T-helper 2 cell treated with Interferon-gamma antibody and Interleukin-4, amounts not matched to agents 100 ng/mL and 5 ng/mL, for 36 hours (primary cell): Measurements from ENCODE around the gene CD22. TPM values are rescaled to one million over a fixed set of nuclear protein-coding genes. Genes with fewer than 3 reads are reported as not detected.

Experiments used
- intact Hi-C: fragments of 100-400 bp; cut with micrococcal nuclease; formaldehyde crosslinking; loops from one replicate; pipeline ENCODE4 v1.15.1; 2023
- total RNA-seq: library from RNA; stranded (reverse); gene quantifications from 2 replicates; pipeline ENCODE4 v1.2.3, GENCODE V29; 2022

CD22 gene
- total RNA-seq, 1 donor from 2014 or later, result 0.70 TPM

DNA sequence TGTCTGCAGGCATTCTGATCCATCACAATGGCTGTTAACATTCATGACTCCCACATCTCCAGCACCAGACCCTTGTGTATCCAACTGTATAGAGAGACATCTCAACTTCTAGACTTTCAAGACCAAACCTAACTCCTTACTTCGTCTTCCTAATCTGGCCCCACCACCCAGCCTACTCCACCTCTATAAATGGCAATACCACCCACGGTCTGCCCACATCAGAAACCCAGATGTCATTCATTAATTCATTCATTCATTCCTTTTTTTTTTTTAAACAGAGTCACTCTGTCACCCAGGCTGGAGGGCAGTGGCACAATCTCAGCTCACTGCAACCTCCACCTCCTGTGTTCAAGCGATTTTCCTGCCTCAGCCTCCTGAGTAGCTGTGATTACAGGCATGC, 52.3 kb downstream of the CD22 start:
- intact Hi-C loops, result no loop called here

DNA sequence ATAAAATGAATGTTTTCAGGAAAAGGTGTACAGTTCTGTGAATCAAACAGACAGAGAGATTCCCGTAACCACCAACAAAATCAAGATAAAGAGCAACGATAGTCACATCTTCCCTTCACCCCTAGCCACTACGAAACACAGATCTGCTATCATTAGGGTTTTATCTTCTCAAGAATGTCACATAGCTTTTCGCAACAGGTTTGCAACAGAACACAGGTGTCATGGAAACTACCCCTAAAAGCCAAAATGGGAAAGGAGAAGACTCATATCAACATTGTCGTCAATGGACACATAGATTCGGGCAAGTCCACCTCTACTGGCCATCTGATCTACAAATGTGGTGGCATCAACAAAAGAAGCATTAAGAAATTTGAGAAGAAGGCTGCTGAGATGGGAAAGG, 52.9 kb downstream of the CD22 start:
- intact Hi-C loops, result no loop called here

DNA sequence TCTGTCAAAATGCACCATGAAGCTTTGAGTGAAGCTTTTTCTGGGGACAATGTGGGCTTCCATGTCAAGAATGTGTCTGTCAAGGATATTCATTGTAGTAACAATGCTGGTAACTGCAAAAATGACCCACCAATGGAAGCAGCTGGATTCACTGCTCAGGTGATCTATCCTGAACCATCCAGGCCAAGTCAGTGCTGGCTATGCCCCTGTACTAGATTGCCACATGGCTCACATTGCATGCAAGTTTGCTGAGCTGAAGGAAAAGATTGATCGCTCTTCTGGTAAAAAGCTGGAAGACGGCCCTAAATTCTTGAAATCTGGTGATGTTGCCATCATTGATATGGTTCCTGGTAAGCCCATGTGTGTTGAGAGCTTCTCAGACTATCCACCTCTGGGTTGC, 54.5 kb downstream of the CD22 start:
- intact Hi-C loops, result no loop called here

DNA sequence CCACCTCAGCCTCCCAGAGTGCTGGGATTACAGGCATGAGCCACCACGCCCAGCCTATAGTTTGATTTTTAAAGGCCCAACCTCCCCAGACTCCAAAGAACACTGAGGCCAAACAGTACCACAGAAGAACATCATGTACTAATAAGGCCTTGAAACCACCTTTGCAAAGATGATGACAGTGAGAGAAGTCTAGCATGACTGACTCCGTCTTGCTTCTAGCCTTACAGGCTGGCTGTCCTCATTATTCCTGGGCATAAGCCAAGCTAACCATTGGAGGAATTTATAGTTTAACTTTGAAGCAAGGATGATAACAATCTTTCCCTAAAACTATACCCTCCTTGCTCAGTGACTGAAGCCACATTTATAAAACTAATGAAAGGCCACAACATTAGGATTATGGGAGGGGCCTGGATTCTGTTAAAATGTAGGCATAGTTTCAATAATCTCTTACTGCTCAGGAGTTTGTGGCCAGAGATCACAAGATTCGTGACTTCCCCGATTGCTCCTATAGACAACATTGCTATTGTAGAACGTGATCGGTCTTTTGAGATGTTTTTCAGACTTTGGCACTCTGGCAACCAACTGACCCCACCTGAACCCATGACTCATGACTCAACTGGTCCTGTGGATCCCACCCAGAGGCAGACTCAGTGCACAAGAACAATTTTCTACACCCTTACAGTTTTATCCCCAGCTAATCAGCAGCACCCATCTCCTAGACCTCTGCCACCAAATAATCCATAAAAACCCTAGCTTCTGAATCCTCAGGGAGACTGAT, 59.5 kb downstream of the CD22 start:
- intact Hi-C loops, result no loop called here

DNA sequence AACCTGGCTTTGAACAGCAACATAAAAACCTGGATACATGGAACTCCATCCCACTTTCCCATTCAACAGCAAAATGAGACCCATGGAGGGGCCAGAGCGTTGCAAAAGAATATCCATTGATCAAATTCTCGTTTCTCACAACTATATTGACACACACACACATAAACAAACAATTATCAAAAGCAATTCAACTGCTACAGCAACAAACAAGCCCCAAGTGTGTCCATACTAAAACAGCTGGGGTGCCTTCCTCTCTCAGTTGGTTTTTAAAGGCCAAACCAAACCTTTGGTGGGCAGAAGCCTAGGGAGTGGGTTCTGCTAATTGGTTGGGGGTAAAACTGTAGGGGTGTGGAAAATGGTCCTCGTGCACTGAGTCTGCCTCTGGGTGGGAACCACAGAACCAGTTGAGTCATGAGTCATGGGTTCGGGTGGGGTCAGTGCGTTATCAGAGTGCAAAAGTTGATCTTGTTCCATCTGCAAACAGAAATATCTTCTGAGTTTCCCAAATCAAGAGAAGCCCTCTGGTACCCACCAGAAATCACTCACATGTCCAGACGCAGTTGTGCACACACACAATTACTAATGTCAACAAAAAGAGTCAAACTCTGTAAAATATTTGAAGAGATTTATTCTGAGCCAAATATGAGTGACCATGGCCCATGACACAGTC, 60.3 kb downstream of the CD22 start:
- intact Hi-C loops, result no loop called here

DNA sequence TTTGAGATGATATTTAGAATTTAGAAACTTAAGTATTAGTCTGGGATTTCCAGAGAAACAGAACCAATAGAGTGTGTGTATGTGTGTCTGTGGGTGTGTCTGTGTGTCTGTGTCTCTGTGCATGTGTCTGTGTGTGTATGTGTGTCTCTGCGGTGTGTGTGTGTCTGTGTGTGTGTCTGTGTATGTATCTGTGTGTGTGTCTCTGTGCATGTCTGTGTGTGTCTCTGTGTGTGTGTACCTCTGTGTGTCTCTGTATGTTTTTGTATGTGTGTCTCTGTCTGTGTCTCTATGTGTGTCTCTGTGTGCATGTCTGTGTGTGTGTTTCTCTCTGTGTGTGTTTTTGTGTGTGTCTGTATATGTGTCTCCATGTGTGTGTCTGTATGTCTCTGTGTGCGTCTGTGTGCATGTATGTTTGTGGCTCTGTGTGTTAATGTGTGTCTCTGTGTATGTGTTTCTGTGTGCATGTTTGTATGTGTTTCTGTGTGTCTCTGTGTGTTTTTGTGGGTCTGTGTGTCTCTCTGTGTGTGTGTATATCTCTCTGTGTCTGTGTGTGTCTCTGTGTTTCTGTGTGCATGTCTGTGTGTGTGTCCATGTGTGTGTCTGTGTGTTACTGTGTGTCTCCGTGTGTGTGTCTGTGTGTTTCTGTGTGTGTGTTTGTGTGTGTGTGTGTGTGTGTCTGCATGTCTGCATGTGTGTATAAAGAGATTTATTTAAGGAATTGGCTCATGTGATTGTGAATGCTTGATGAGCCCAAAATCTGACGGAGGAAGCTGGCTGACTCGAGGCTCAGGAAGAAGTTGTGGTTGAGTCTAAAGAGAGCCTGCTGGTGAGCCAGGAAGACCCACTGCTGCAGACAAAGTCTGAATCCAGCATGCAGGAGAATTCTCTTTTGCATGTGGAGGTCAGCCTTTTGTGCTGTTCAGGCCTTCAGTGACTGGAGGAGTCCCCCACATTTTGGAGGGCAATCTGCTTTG, 64.0 kb downstream of the CD22 start:
- intact Hi-C loops, result no loop called here

DNA sequence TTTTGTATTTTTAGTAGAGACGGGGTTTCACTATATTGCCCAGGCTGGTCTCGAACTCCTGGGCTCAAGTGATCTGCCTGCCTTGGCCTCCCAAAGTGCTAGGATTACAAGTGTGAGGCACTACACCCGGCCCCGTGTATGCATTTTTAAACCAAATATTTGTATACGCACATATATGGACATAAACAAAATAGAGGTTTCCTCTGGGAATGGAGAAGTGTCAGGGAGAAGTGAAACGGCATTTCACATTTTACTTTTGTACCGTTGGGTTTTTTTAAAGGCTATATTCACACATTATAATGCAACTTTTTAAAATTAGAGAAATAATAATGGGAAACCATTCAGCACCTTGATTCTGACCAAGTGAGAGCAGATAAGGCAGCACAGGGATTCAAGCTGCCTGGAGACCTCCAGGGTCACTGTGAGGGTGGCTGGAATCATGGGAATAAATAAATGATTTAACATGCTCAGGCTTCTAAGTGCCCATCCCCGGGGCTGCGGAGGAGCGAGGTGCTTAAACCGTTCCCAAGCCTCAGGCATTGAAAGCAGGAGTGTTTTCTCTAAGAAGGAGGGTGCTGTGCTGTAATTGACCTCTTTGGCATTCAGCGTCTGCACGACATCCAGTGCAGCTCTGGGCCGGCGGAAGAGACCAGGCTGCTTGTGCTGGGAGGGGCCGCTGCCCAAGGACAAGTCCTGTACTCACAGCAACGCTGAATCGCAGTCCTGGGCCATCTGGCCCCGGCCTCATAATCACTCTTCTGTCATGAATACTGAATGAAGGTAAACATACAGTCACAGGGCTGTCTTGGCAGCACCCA, 66.6 kb downstream of the CD22 start:
- intact Hi-C loops, result no loop called here

DNA sequence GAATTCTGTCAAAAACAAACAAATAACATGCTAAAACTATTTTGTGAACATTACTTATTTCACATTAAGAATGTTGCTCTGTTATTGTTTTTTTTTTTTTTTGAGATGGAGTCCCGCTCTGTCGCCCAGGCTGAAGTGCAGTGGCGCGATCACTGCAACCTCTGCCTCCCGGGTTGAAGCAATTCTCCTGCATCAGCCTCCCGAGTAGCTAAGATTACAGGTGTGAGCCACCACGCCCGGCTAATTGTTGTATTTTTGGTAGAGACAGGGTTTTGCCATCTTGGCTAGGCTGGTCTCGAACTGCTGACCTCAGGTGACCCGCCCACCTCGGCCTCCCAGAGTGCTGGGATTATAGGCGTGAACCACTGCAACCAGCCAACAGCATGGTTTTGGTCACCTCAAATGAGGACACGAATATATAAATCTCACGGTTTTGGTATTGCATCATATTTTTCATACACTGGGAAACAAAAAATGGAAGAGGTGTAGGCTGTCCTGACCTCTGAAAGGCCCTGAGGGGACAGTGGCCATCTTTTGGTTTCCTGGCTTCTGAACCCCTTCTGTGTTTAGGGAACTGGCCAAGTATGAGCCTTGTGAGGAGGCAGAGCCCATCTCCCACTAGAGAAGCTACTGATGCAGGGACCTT, 67.4 kb downstream of the CD22 start:
- intact Hi-C loops, result no loop called here

Other genes with a start within 250 kb of the CD22 start
- gene FXYD3, start 213.4 kb upstream of the CD22 start, total RNA-seq, result not detected in 2 replicates
- gene LGI4, start 194.1 kb upstream of the CD22 start, total RNA-seq, result 0.27 TPM in 2 replicates
- 0.23 and 0.70 TPM in 2 replicates for gene FXYD1, start 190.4 kb upstream of the CD22 start, total RNA-seq
- 0.70 and 1.9 TPM in 2 replicates for gene FXYD7, start 185.9 kb upstream of the CD22 start, total RNA-seq
- gene FXYD5, start 174.5 kb upstream of the CD22 start, total RNA-seq, result 354 and 374 TPM in 2 replicates
- gene FAM187B, start 100.4 kb upstream of the CD22 start, total RNA-seq, result not detected in 2 replicates
- gene LSR, start 80.2 kb upstream of the CD22 start, total RNA-seq, result 0.70 and 1.2 TPM in 2 replicates
- 132 and 139 TPM in 2 replicates for gene USF2, start 60.2 kb upstream of the CD22 start, total RNA-seq
- gene HAMP, start 46.7 kb upstream of the CD22 start, total RNA-seq, result 0.36 and 0.39 TPM in 2 replicates
- gene MAG, start 37.0 kb upstream of the CD22 start, total RNA-seq, result 0.09 and 0.36 TPM in 2 replicates
- not detected in 2 replicates for gene FFAR1, start 18.7 kb downstream of the CD22 start, total RNA-seq
- gene FFAR3, start 29.3 kb downstream of the CD22 start, total RNA-seq, result 0.16 TPM in 1 of 2 replicates, not detected in the other
- not detected in 2 replicates for gene GPR42, start 41.9 kb downstream of the CD22 start, total RNA-seq
- gene FFAR2, start 119.1 kb downstream of the CD22 start, total RNA-seq, result not detected in 2 replicates
- gene KRTDAP, start 161.3 kb downstream of the CD22 start, total RNA-seq, result not detected in 2 replicates
- not detected in 2 replicates for gene DMKN, start 184.5 kb downstream of the CD22 start, total RNA-seq
- not detected in 2 replicates for gene SBSN, start 199.1 kb downstream of the CD22 start, total RNA-seq
- gene GAPDHS, start 204.3 kb downstream of the CD22 start, total RNA-seq, result not detected in 2 replicates
- 54.8 and 58.6 TPM in 2 replicates for gene TMEM147, start 216.4 kb downstream of the CD22 start, total RNA-seq
- gene ATP4A, start 234.5 kb downstream of the CD22 start, total RNA-seq, result not detected in 2 replicates